HG02610 (cell line): ENCODE data around the gene CALCOCO2.

Experiments
- ATAC-seq: cut with Tn5 transposase; IDR thresholded peaks from one replicate; pipeline ENCODE4 v1.9.1; 2021; ENCODE audit warnings: mild to moderate bottlenecking, moderate library complexity; ENCODE audit not compliant: unreplicated experiment

The CALCOCO2 gene

GRCh38 chr17:48912476-48912875 lies 81.6 kb downstream of the CALCOCO2 start:
- no peak for ATAC-seq
